HG03196 (cell line): ENCODE results near the gene DLG2.

ENCODE experiments used
- ATAC-seq: cut with Tn5 transposase; IDR thresholded peaks from one replicate; pipeline ENCODE4 v1.9.1; 2021; ENCODE audit not compliant: unreplicated experiment

DLG2 gene

GRCh38 chr11:84157639-84158038 lies 1469.5 kb downstream of the DLG2 start:
- no peak for ATAC-seq

GRCh38 chr11:84146826-84147225 lies 1480.3 kb downstream of the DLG2 start:
- no peak for ATAC-seq

GRCh38 chr11:84145616-84146185 lies 1481.4 kb downstream of the DLG2 start:
- ATAC-seq: no peak

- no peak for ATAC-seq
Measured at GRCh38 chr11:84144531-84144930, 1482.6 kb downstream of the DLG2 start.

GRCh38 chr11:84142411-84142810 lies 1484.7 kb downstream of the DLG2 start:
- no peak for ATAC-seq

GRCh38 chr11:84140386-84141169 lies 1486.6 kb downstream of the DLG2 start:
- no peak for ATAC-seq

GRCh38 chr11:84137960-84138359 lies 1489.2 kb downstream of the DLG2 start:
- ATAC-seq: no peak

- ATAC-seq: no peak
Measured at GRCh38 chr11:84137505-84137904, 1489.6 kb downstream of the DLG2 start.

GRCh38 chr11:84136926-84137325 lies 1490.2 kb downstream of the DLG2 start:
- ATAC-seq: no peak

- no peak for ATAC-seq
Measured at GRCh38 chr11:84130646-84131427, 1496.3 kb downstream of the DLG2 start.

- no peak for ATAC-seq
Measured at GRCh38 chr11:84129961-84130576, 1497.1 kb downstream of the DLG2 start.

GRCh38 chr11:84128840-84129239 lies 1498.3 kb downstream of the DLG2 start:
- ATAC-seq: no peak

- no peak for ATAC-seq
Measured at GRCh38 chr11:84117394-84117793, 1509.8 kb downstream of the DLG2 start.

- no peak for ATAC-seq
Measured at GRCh38 chr11:84106541-84106940, 1520.6 kb downstream of the DLG2 start.

GRCh38 chr11:84105148-84105547 lies 1522.0 kb downstream of the DLG2 start:
- ATAC-seq: no peak

- no peak for ATAC-seq
Measured at GRCh38 chr11:84103096-84103495, 1524.0 kb downstream of the DLG2 start.

- ATAC-seq: no peak
Measured at GRCh38 chr11:84097186-84097585, 1530.0 kb downstream of the DLG2 start.

GRCh38 chr11:84091212-84091986 lies 1535.7 kb downstream of the DLG2 start:
- no peak for ATAC-seq

- ATAC-seq: no peak
Measured at GRCh38 chr11:84089072-84090057, 1537.8 kb downstream of the DLG2 start.

- no peak for ATAC-seq
Measured at GRCh38 chr11:84071851-84072250, 1555.3 kb downstream of the DLG2 start.
